H9 (cell line): ENCODE results near the gene HIRA. TPM values are rescaled to one million over a fixed set of nuclear protein-coding genes. Genes with fewer than 3 reads are reported as not detected.

Experiments
- DNase-seq: peaks from one replicate; pipeline ENCODE4 v3.0.0-alpha.2; 2017
- H2AFZ ChIP-seq: one replicate; pipeline ENCODE4 v1.6.1; 2013; ENCODE audit warnings: mild to moderate bottlenecking, low read length, control low read depth, moderate library complexity
- H2AK5ac ChIP-seq: 2 replicates; pipeline ENCODE4 v1.6.1; 2013; ENCODE audit warnings: low read length, control low read depth, mixed read lengths; ENCODE audit not compliant: insufficient read length
- H2BK120ac ChIP-seq: one replicate; pipeline ENCODE4 v1.6.1; 2013; ENCODE audit warnings: low read depth, mild to moderate bottlenecking, low read length, control low read depth, inconsistent platforms; ENCODE audit not compliant: poor library complexity, severe bottlenecking
- H2BK12ac ChIP-seq: 2 replicates; pipeline ENCODE4 v1.6.1; 2013; ENCODE audit warnings: low read length, control low read depth, mixed read lengths, low read depth; ENCODE audit not compliant: insufficient read length
- H2BK15ac ChIP-seq: 2 replicates; pipeline ENCODE4 v1.6.1; 2013; ENCODE audit warnings: low read depth, low read length, control low read depth
- H2BK20ac ChIP-seq: one replicate; pipeline ENCODE4 v1.6.1; 2013; ENCODE audit warnings: low read depth, mild to moderate bottlenecking, low read length, control low read depth, inconsistent platforms; ENCODE audit not compliant: poor library complexity, severe bottlenecking
- H2BK5ac ChIP-seq: 2 replicates; pipeline ENCODE4 v1.6.1; 2013; ENCODE audit warnings: low read length, control low read depth, mixed read lengths; ENCODE audit not compliant: insufficient read length
- H3K14ac ChIP-seq: 2 replicates; pipeline ENCODE4 v1.6.1; 2013; ENCODE audit warnings: low read length, control low read depth; ENCODE audit not compliant: insufficient read depth
- H3K18ac ChIP-seq: 2 replicates; pipeline ENCODE4 v1.6.1; 2013; ENCODE audit warnings: low read depth, mild to moderate bottlenecking, mixed read lengths, low read length, control low read depth; ENCODE audit not compliant: insufficient read length
- H3K23ac ChIP-seq: 2 replicates; pipeline ENCODE4 v1.6.1; 2013; ENCODE audit warnings: low read length, control low read depth, mixed read lengths, low read depth; ENCODE audit not compliant: insufficient read length
- H3K23me2 ChIP-seq: 2 replicates; pipeline ENCODE4 v1.6.1; 2013; ENCODE audit warnings: low read depth, mild to moderate bottlenecking, mixed read lengths, low read length, control low read depth; ENCODE audit not compliant: insufficient read length, poor library complexity, severe bottlenecking
- H3K27ac ChIP-seq: 2 replicates; pipeline ENCODE4 v1.5.1; 2013; ENCODE audit warnings: low read length, control low read depth, mixed read lengths, low read depth; ENCODE audit not compliant: insufficient read length
- H3K27me3 ChIP-seq: 2 replicates; pipeline ENCODE4 v1.6.1; 2013; ENCODE audit warnings: low read length, control low read depth, inconsistent platforms; ENCODE audit not compliant: insufficient read depth
- H3K4ac ChIP-seq: 2 replicates; pipeline ENCODE4 v1.6.1; 2013; ENCODE audit warnings: low read depth, mild to moderate bottlenecking, control low read depth, inconsistent platforms, low read length, moderate library complexity
- H3K4me1 ChIP-seq: 2 replicates; pipeline ENCODE4 v1.6.1; 2013; ENCODE audit warnings: low read length, control low read depth, inconsistent platforms; ENCODE audit not compliant: insufficient read depth
- H3K4me2 ChIP-seq: 2 replicates; pipeline ENCODE4 v1.6.1; 2013; ENCODE audit warnings: low read length, control low read depth, mixed read lengths; ENCODE audit not compliant: insufficient read length, insufficient read depth
- H3K56ac ChIP-seq: 2 replicates; pipeline ENCODE4 v1.6.1; 2013; ENCODE audit warnings: low read depth, mild to moderate bottlenecking, mixed read lengths, low read length, control low read depth; ENCODE audit not compliant: insufficient read length
- H3K79me1 ChIP-seq: 2 replicates; pipeline ENCODE4 v1.6.1; 2013; ENCODE audit warnings: low read depth, mild to moderate bottlenecking, moderate library complexity, low read length, control low read depth, inconsistent platforms; ENCODE audit not compliant: insufficient read depth, poor library complexity, severe bottlenecking
- H3K79me2 ChIP-seq: 2 replicates; pipeline ENCODE4 v1.6.1; 2013; ENCODE audit warnings: low read length, control low read depth, inconsistent platforms; ENCODE audit not compliant: insufficient read depth
- H3K9ac ChIP-seq: 2 replicates; pipeline ENCODE4 v1.6.1; 2013; ENCODE audit warnings: low read length, control low read depth, mixed read lengths; ENCODE audit not compliant: insufficient read length; ENCODE audit errors: extremely low read depth
- H3K9me3 ChIP-seq: one replicate; pipeline ENCODE4 v1.6.1; 2013; ENCODE audit warnings: low read depth, low read length, inconsistent platforms; ENCODE audit not compliant: control insufficient read depth
- H3T11ph ChIP-seq: one replicate; pipeline ENCODE4 v1.6.1; 2013; ENCODE audit warnings: mild to moderate bottlenecking, low read length, control low read depth, inconsistent platforms
- H4K20me1 ChIP-seq: one replicate; pipeline ENCODE4 v1.6.1; 2013; ENCODE audit not compliant: control insufficient read depth, insufficient read length, insufficient read depth
- H4K5ac ChIP-seq: 2 replicates; pipeline ENCODE4 v1.6.1; 2013; ENCODE audit warnings: low read depth, mild to moderate bottlenecking, mixed read lengths, low read length, control low read depth; ENCODE audit not compliant: insufficient read length
- H4K8ac ChIP-seq: replicated peaks from 2 replicates; pipeline ENCODE4 v1.6.1; 2013; ENCODE audit warnings: low read length, control low read depth, mixed read lengths, low read depth; ENCODE audit not compliant: insufficient read length
- H4K91ac ChIP-seq: 2 replicates; pipeline ENCODE4 v1.6.1; 2013; ENCODE audit warnings: low read depth, mild to moderate bottlenecking, moderate library complexity, mixed read lengths, low read length, control low read depth; ENCODE audit not compliant: insufficient read length
- H3K27ac Mint-ChIP-seq, 3 experiments: 2 replicates in 2 of 3; 3 replicates in 1 of 3; pipeline ENCODE4 v1.8.0; 2020 to 2021; ENCODE audit warnings: mixed read lengths in 3 of 3, mild to moderate bottlenecking in 1 of 3, moderate library complexity in 1 of 3
- H3K27me3 Mint-ChIP-seq: 2 replicates; pipeline ENCODE4 v1.8.0; 2021; ENCODE audit warnings: low read depth, mild to moderate bottlenecking, moderate library complexity, mixed read lengths
- H3K36me3 Mint-ChIP-seq, 3 experiments: 2 replicates in 2 of 3; 3 replicates in 1 of 3; pipeline ENCODE4 v1.8.0; 2020 to 2021; ENCODE audit warnings: low read depth in 3 of 3, mixed read lengths in 3 of 3; ENCODE audit not compliant: insufficient read depth in 1 of 3
- H3K4me1 Mint-ChIP-seq, 2 experiments: 2 replicates each; pipeline ENCODE4 v1.8.0; 2020; ENCODE audit warnings: mixed read lengths in 2 of 2
- H3K4me3 Mint-ChIP-seq, 2 experiments: 2 replicates in 1 of 2; 3 replicates in 1 of 2; pipeline ENCODE4 v1.8.0; 2020 to 2021; ENCODE audit warnings: mild to moderate bottlenecking in 2 of 2, mixed read lengths in 2 of 2, moderate library complexity in 1 of 2
- H3K9me3 Mint-ChIP-seq, 2 experiments: 2 replicates in 1 of 2; 3 replicates in 1 of 2; pipeline ENCODE4 v1.8.0; 2020; ENCODE audit warnings: mild to moderate bottlenecking in 2 of 2, mixed read lengths in 2 of 2, moderate library complexity in 1 of 2
- WGBS: extraction: QIAGEN DNeasy Blood & Tissue Kit; methylation state at CpG from one replicate; pipeline ENCODE4 v1.1.7; 2013; ENCODE audit warnings: missing lambda C conversion rate, low lambda C conversion rate, mixed read lengths; ENCODE audit not compliant: insufficient read length; ENCODE audit errors: extremely low coverage; 5-methylcytosine and 5-hydroxymethylcytosine counted together
- total RNA-seq: library from RNA; stranded (reverse); gene quantifications from 2 replicates; pipeline ENCODE4 v1.2.1, GENCODE V29; 2021
- TF ChIP-seq, protein P1 (sequence below): fragments of 200-600 bp; sonication (generic); conservative IDR thresholded peaks from 3 replicates; pipeline ENCODE4 v1.8.0; 2021; ENCODE audit warnings: antibody characterized with exemption, mild to moderate bottlenecking

HIRA gene
- total RNA-seq, 1 experiment from 2014 or later = 51.9 TPM

DNA sequence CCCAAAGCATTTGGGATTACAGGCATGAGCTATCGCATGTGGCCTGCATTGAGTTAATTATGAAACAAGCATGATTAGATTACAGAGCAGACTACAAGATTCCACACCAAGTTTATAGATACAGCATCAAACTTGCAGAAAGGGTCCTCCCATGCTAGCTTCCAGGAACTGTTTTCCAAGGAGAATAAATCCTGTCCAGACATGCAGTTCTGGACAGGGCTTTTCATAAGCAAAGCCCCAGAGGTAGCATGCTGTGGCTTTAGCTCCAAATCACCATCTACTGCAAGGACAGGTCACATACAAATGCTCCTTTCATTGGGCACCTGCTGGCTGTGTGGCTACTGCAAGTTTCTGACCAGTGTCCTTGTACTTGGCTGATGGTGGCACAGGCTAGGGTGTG is 57.1 kb downstream of the HIRA start:
- no peaks in the 10 kb centered on the region for H3K9me3 Mint-ChIP-seq
- no peak overlapping the region for H3K56ac ChIP-seq
- no peak overlapping the region for H4K5ac ChIP-seq
- WGBS = no CpG with 5 or more reads among the region's 1 CpG
- no peak overlapping the region for H3K9ac ChIP-seq
- H4K91ac ChIP-seq = no peak overlapping the region
- no peak overlapping the region for H2BK5ac ChIP-seq
- no peaks in the 10 kb centered on the region for H4K20me1 ChIP-seq
- no peaks in the 10 kb centered on the region for H3K27me3 Mint-ChIP-seq
- no peak overlapping the region for H3K23ac ChIP-seq
- H2AFZ ChIP-seq = no peak overlapping the region
- no peak overlapping the region for H3K4me3 Mint-ChIP-seq
- H3K9me3 ChIP-seq = no peaks in the 10 kb centered on the region
- no peaks in the 10 kb centered on the region for H3K4me1 Mint-ChIP-seq
- H3T11ph ChIP-seq = no peak overlapping the region
- H2BK20ac ChIP-seq = no peak overlapping the region
- no peak overlapping the region for H3K4ac ChIP-seq
- H2BK120ac ChIP-seq = no peak overlapping the region
- H3K79me2 ChIP-seq = no peaks in the 10 kb centered on the region
- H2BK15ac ChIP-seq = no peak overlapping the region
- no peak overlapping the region for H2AK5ac ChIP-seq
- H3K27ac ChIP-seq = no peak overlapping the region
- no peak overlapping the region for H3K18ac ChIP-seq
- no peak overlapping the region for H2BK12ac ChIP-seq
- no peaks in the 10 kb centered on the region for H3K27me3 ChIP-seq
- TF ChIP-seq, protein P1, sequence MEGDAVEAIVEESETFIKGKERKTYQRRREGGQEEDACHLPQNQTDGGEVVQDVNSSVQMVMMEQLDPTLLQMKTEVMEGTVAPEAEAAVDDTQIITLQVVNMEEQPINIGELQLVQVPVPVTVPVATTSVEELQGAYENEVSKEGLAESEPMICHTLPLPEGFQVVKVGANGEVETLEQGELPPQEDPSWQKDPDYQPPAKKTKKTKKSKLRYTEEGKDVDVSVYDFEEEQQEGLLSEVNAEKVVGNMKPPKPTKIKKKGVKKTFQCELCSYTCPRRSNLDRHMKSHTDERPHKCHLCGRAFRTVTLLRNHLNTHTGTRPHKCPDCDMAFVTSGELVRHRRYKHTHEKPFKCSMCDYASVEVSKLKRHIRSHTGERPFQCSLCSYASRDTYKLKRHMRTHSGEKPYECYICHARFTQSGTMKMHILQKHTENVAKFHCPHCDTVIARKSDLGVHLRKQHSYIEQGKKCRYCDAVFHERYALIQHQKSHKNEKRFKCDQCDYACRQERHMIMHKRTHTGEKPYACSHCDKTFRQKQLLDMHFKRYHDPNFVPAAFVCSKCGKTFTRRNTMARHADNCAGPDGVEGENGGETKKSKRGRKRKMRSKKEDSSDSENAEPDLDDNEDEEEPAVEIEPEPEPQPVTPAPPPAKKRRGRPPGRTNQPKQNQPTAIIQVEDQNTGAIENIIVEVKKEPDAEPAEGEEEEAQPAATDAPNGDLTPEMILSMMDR = no peak
- H3K79me1 ChIP-seq = no peaks in the 10 kb centered on the region
- no peak overlapping the region for H3K27ac Mint-ChIP-seq
- no peak overlapping the region for H4K8ac ChIP-seq
- DNase-seq = no peak
- no peak overlapping the region for H3K14ac ChIP-seq
- H3K36me3 Mint-ChIP-seq = peaks cover 23 to 78% (median 59%) of the 10 kb centered on the region in 3 experiments; a peak in 6 of 7 replicates
- no peak overlapping the region for H3K4me2 ChIP-seq
- H3K23me2 ChIP-seq = no peaks in the 10 kb centered on the region
- no peaks in the 10 kb centered on the region for H3K4me1 ChIP-seq
